Mononuclear cell (primary cell): ENCODE results near the gene TRIM67. TPM values are rescaled to one million over a fixed set of nuclear protein-coding genes. Genes with fewer than 3 reads are reported as not detected.
"Not testable (repeated sequence)": the region's sequence is repeated elsewhere in the genome, so short reads cannot be mapped to it uniquely, and the experiment has no call there.

Experiments used
- H3K27me3 ChIP-seq: 2 replicates; pipeline ENCODE4 v1.6.0; 2011; ENCODE audit warnings: low read length, control low read depth; ENCODE audit not compliant: insufficient read depth
- H3K4me1 ChIP-seq: 2 replicates; pipeline ENCODE4 v1.5.1; 2011; ENCODE audit warnings: mild to moderate bottlenecking, low read length, control low read depth; ENCODE audit not compliant: insufficient read depth
- H3K4me3 ChIP-seq: 2 replicates; pipeline ENCODE4 v1.5.1; 2011; ENCODE audit warnings: mild to moderate bottlenecking, low read length, moderate library complexity
- H3K9me3 ChIP-seq: 2 replicates; pipeline ENCODE4 v1.5.1; 2011; ENCODE audit warnings: low read depth, mild to moderate bottlenecking, control low read depth, low read length
- total RNA-seq: library from RNA; depleted of rRNA; stranded (reverse); fragments of >200 nt; gene quantifications from one replicate; pipeline ENCODE4 v1.2.3, GENCODE V29; 2012

Gene TRIM67
- total RNA-seq, 1 donor: under 0.01 TPM

DNA sequence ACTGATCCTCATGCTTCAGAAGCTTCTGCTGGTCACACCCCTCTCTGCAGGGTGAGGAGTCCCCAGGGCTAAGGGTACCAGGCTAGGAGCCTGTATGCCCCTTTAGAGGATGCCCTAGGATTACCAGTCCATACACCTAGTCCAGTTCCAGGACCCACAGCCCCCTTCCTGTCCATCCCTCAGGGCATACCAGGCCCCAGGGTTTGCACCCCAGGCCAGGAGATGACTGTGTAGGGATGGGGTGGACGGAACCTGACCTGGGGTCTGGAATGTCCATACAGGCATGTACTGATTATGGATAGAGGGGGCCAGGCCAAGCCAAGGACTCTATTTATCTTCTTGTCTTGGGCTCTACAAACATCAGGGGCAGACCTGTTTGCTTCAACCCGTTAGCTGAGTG lies 34.9 kb downstream of the TRIM67 start:
- Histone ChIP-seq H3K4me3 (no peak overlapping the region), H3K27me3 (no peaks in the 10 kb centered on the region), H3K4me1 (no peaks in the 10 kb centered on the region), H3K9me3 (no peaks in the 10 kb centered on the region)

DNA sequence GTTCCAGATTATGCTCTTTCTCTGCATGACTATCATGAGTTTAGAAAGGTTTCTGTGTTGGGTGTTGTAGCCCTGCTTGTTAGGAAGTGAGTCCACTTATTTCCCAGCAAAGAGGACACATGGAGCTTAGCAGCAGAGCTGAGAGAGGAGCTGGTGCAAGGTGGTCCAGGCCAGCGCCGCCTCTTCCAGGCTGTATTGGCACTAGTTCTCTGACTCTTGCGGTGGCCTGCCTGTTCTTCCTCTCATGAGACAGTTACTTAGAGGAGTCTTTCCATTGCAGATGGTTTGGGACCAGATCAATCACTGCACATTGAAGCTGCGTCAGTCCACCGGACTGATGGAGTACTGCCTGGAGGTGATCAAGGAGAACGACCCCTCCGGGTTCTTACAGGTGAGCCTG lies 38.0 kb downstream of the TRIM67 start:
- no peaks in the 10 kb centered on the region for H3K4me1 ChIP-seq
- H3K4me3 ChIP-seq: no peak overlapping the region
- no peaks in the 10 kb centered on the region for H3K9me3 ChIP-seq
- H3K27me3 ChIP-seq: no peaks in the 10 kb centered on the region

DNA sequence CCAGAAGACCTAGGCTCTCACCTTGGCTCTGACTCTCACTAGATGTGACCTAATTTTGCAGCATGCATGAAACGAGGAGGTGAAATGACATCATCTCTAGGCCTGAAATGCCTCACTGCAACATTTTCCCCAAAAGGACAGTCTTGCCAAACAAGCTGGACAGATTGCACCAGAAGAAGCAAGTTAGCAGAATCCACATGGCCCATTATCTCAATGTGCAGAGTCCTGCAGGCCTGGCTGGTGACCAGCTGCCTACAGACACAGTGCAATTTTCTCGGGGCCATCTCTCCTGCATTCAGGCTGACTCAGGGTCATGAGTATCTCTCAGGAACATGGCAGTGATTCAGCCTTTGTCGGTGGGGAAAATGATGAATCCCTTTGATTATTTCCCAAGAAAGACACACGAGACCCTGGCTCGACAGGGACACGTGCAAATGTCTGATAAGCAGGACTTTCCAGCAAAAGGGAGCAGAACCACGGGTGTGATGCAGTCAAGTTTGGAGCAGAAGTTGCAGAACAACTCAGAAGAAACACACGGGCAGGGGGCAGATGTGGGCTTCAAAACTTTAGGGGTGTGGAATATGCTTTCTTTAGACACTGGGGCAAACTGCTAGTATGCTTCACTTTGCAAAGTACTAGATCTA lies 38.7 kb downstream of the TRIM67 start:
- H3K9me3 ChIP-seq: no peaks in the 10 kb centered on the region
- H3K4me1 ChIP-seq: no peaks in the 10 kb centered on the region
- H3K4me3 ChIP-seq: no peak overlapping the region
- H3K27me3 ChIP-seq: no peaks in the 10 kb centered on the region

DNA sequence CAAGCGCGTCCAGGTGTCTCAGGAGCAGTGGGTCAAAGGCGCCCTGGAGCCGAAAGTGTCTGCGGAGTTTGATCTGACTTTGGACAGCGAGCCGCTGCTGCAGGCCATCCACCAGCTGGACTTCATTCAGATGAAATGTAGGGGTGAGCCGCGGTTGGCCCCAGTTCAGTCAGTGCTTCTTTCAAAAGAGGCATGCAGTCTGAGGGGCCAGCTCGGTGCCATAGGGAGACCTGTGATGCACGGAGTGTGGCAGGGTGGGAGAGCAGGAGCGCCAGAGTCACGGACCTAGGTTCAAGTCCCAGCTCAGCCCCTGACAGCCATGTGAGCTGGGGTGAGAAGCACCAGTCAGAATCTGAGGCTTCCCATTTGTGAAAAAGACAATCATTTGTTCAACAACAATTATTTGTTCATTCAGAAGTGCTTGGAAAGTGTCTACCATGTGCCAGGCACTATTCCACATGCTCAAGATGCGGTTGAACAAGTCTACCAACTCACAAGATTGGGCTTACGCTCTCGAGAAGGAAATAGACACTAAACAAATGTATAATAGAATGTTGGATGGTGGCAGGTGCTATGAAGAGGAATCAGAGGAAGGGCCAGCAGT lies 39.6 kb downstream of the TRIM67 start:
- no peak overlapping the region for H3K4me3 ChIP-seq
- H3K27me3 ChIP-seq: no peaks in the 10 kb centered on the region
- H3K9me3 ChIP-seq: no peaks in the 10 kb centered on the region
- no peaks in the 10 kb centered on the region for H3K4me1 ChIP-seq

DNA sequence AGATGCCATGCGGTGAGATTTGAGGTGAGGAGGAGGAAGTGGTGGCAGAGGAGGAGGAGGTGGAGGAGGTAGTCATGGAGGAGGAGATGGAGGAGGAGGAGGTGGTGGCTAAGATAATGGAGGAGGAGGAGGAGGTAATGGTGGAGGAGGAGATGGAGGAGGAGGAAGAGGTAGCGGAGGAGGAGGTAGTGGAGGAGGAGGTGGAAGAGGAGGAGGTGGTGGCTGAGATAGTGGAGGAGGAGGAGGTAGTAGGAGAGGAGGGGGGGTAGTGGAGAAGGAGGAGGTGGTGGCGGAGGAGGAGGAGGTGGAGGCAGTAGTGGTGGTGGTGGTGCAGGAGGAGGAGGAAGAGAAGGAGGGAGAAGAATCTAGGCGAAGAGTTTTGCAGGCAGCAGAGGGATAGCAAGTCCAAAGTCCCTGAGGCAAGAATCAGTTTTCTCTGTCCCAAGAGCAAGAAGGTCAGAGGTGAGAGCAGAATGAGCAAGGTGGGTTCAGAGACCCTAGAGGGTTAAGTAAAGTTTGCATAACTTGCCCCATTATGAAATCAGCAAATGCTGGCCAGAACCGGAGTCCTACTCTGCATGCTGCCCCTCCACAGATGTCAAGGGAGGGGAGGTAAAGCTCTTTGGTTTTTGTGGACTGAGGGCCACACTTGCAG lies 40.2 kb downstream of the TRIM67 start:
- no peaks in the 10 kb centered on the region for H3K4me1 ChIP-seq
- no peaks in the 10 kb centered on the region for H3K9me3 ChIP-seq
- H3K4me3 ChIP-seq: no peak overlapping the region
- H3K27me3 ChIP-seq: no peaks in the 10 kb centered on the region

DNA sequence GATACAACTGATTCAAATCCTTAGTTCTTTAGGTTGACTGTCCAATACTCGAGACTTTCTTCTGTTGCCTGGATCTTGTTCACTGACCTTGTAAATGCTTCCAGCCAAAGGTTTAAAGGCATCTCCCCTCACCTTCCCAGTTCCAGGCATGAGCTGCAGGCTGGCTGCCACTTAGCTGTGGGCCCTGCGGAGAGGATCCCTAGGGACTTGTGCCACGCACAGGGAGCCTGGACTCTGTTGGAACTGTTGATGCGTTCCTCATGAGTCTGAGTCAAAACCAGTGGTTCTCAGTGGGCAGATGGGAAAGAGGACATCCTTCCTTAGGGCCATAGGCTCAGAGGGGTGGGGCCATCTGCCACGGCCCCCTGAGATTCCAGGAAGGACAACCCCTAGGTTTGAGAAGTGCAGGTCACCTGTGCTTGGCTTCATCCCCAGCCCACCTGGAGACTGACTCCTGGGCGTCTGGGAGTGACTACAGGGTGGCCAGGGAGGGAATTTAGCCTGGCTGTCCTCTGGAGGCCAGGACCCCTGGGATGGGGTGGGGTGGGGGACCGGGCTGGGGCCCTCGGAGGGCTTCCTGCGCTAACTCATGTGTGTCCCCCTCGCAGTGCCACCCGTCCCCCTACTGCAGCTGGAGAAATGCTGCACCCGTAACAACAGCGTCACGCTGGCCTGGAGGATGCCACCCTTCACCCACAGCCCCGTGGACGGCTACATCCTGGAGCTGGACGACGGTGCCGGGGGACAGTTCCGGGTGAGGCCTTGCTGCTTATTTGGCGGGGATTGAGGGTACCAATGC lies 41.6 kb downstream of the TRIM67 start:
- Histone ChIP-seq H3K4me3 (no peak overlapping the region), H3K27me3 (no peaks in the 10 kb centered on the region), H3K4me1 (no peaks in the 10 kb centered on the region), H3K9me3 (no peaks in the 10 kb centered on the region)

DNA sequence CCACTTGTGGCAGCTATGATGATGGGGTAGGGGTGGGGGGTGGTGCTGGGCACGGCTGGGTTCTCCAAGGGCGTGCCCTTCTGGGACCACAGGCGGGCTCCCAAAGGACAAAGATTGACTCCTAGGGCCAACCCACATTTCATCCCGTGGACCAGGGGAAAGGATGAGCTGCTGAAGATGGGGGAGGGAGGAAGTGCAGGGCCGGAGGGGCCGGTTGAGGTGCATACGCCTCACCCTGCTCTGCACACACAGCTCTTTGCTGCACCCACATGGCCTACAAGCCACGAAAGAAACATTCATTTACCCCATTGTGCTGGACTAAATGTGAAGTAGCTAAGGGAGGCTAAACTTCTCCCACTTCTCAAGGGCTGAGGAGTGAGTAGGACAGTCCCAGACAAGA lies 45.0 kb downstream of the TRIM67 start:
- peaks cover 9% of the 10 kb centered on the region for H3K4me1 ChIP-seq
- no peak overlapping the region for H3K4me3 ChIP-seq
- H3K9me3 ChIP-seq: no peaks in the 10 kb centered on the region
- no peaks in the 10 kb centered on the region for H3K27me3 ChIP-seq

DNA sequence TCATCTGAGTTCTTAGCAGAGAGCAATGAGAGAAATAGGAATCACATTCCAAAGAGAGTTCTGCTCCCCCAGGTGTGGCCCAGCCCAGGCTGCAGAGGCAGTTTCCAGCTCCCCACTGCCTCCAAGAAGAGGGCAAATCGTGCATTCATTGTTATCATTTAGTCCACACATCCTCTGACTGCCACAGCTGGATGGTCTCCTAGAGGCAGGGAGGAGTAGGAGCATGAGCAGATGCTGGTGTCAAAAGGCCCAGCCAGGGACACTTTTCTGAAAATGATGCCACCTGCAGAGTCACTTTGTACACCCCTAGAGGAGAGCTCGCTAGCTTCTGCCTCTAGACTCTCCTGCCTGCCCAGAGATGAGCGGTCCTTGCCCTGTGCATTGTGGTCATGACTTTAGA lies 45.6 kb downstream of the TRIM67 start:
- no peaks in the 10 kb centered on the region for H3K27me3 ChIP-seq
- no peak overlapping the region for H3K4me3 ChIP-seq
- H3K4me1 ChIP-seq: peaks cover 9% of the 10 kb centered on the region

DNA sequence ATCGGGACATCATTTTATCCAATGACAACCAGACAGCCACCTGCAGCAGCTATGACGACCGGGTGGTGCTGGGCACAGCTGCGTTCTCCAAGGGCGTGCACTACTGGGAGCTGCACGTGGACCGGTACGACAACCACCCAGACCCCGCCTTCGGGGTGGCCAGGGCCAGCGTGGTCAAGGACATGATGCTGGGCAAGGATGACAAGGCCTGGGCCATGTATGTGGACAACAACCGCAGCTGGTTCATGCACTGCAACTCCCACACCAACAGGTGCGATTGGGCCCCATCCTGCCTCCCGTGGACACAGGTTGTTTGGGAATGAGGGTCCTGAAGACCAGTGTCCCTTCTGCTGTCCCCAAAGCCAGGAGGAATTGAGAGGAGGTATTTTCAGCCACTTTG lies 47.1 kb downstream of the TRIM67 start:
- Histone ChIP-seq H3K4me3 (no peak overlapping the region), H3K4me1 (peaks cover 9% of the 10 kb centered on the region), H3K9me3 (no peaks in the 10 kb centered on the region), H3K27me3 (no peaks in the 10 kb centered on the region)

More for the DNA sequence above, 45.6 kb downstream of the TRIM67 start:
- H3K9me3 ChIP-seq: no peaks in the 10 kb centered on the region

DNA sequence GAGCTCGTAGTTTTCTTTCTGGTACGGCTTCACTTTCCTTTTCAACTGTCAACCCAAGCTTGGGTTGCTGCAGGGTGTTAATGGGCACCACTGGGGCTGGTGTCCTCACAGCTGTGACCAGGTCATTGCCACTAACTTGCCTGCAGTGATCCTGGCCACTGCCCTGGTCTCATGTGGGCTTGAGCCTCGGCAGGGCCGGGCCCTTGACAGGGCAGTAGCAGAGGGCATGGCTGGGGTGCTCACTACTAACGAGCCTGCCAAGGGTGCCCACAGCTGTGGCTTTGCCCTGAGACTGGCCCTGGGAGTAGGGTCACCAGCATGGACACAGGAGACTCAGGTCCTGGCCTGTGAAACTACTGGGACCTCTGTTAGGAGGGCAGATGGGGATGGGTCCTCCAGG lies 47.7 kb downstream of the TRIM67 start:
- peaks cover 9% of the 10 kb centered on the region for H3K4me1 ChIP-seq
- no peaks in the 10 kb centered on the region for H3K27me3 ChIP-seq
- no peaks in the 10 kb centered on the region for H3K9me3 ChIP-seq
- no peak overlapping the region for H3K4me3 ChIP-seq

DNA sequence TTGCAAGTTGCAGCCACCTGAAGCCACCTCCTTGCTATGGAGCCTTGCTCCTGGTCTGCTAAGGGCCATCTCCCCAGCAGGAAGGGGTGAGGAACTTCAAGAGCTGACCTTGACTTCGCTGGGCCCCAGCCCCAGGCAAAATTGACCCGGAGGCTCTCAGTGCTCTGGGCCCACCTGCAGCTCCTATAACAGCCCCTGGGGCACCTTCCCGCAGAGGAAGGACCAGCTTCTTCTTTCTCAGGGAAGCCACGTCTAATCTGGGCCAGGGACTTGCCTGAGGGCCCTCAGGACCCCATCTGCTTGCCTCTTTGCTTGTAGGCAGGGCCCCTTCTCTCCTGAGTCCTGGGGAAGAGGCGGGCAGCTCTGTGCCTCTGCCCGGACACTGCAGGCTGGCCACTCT lies 48.3 kb downstream of the TRIM67 start:
- Histone ChIP-seq H3K9me3 (no peaks in the 10 kb centered on the region), H3K4me1 (peaks cover 11% of the 10 kb centered on the region), H3K27me3 (no peaks in the 10 kb centered on the region), H3K4me3 (no peak overlapping the region)

DNA sequence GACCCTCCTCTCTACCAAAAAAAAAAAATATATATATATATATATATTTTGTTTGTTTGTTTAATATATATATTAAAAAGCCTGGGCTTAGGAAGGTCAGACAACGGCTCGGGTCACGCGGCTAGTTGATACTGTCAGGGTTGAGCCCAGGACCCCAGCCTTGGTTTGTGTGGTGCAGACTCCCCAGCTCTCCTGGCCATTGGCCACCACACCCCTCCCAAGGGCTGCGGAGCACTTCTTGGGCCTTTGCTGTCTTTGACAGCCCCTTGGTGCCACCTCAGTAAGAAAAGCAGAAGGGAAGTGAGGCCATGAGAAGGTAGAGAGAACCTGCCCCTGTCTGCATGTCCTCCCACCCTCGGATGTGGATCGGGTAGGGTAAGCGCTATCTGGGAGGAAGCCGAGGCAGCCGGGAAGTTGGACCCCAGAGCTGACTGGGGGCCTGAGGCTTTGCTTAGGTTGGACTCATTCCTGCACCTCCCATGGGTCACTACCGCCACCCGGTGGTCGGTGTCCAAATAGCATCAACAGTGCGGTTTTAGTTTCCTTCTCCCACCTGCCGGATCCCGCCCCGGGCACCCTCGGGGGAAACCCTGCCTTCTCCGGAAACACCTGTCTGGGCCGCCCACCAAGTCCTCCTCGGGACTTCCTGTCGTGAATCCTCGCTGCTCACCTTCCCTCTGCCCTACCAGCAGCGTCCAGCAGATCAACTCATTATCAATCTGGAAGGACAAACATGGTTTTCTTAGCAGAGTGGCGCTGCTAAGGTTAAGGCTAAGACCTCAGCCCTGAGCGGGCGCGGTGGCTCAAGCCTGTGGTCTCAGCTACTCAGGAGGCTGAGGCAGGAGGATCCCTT lies 49.4 kb downstream of the TRIM67 start:
- no peaks in the 10 kb centered on the region for H3K27me3 ChIP-seq
- no peaks in the 10 kb centered on the region for H3K9me3 ChIP-seq
- H3K4me1 ChIP-seq: peaks cover 13% of the 10 kb centered on the region
- H3K4me3 ChIP-seq: peak overlapping the region; percentile 11

DNA sequence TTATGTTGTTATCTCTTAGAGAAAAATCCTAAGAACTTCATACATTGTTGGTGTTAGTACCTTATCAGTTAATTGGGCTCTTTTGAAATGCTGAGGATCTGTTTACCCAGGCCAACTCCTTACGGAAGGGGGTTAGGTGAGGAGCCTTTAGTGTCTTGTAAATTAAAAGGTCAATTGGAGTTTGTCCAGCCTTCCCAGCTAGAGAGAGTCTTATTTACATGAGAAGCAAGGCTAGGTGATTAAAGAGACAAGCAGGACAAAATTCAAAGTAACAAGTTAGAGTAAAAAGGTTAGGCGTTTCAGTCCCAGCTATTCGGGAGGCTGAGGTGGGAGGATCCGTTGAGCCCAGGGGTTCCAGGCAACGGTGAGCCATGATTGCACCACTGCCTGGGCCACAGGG lies 50.4 kb downstream of the TRIM67 start:
- H3K4me3 ChIP-seq, H3K9me3 ChIP-seq, H3K27me3 ChIP-seq: not testable (repeated sequence)
- peaks cover 13% of the 10 kb centered on the region for H3K4me1 ChIP-seq

DNA sequence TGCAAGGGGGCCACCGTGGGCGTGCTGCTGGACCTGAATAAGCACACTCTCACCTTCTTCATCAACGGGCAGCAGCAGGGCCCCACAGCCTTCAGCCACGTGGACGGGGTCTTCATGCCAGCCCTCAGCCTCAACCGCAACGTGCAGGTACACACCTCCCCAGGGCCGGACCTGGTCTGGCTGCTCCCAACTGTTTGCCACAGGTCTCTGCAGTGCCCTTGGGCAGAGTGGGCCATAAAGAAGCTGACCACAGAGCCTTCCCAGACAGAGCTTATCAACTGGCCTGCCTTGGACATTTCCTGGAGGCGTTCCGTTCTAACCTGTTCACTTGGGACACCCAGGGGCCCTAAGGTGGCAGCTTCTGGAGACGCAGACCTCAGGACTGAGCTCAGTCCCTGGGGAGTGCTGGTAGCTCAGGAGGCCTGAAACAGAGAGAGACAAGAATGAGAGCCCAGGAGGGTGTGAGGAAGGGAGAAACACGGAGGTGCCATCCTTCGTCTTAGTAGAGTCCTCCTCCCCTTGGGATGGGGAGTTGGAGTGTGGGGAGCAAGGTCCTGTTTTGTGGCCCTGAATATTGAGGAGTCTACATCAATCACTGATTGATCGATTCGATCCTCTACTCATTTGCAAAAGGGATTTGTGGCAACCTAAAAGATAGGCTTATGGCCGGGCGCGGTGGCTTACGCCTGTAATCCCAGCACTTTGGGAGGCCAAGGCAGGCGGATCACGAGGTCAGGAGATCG lies 52.1 kb downstream of the TRIM67 start:
- Histone ChIP-seq H3K4me1 (peaks cover 13% of the 10 kb centered on the region), H3K27me3 (no peaks in the 10 kb centered on the region), H3K4me3 (no peak overlapping the region), H3K9me3 (no peaks in the 10 kb centered on the region)
